ENCODE measurements around the gene SLAIN2.
"Not testable (repeated sequence)": the region's sequence is repeated elsewhere in the genome, so short reads cannot be mapped to it uniquely, and the experiment has no call there.

The SLAIN2 gene

DNA sequence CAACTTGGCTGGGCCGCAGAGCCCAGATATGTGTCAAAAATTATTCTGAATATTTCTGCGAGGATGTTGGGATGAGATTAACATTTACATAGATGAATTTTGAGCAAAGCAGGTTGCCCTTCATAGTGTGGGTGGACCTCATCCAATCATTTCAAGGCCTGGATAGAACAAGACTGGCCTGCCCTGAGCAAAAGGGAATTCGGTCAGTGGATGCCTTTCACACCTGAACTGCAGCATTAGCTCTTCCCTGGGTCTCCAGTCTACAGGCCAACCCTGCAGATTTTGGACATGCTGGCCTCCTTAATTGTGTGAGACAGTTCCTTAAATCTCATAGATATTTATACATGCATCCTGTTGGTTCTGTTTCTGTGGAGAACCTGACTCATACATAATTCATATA, 109.4 kb downstream of the SLAIN2 start:
- no peak overlapping the region for H3K4me3 ChIP-seq (ENCODE audit: low read depth in 1 of 2, low read length in 2 of 2)
- H3K9me3 ChIP-seq (ENCODE audit: control insufficient read depth in 1 of 2, low read length in 2 of 2), result no peaks in the 10 kb centered on the region

DNA sequence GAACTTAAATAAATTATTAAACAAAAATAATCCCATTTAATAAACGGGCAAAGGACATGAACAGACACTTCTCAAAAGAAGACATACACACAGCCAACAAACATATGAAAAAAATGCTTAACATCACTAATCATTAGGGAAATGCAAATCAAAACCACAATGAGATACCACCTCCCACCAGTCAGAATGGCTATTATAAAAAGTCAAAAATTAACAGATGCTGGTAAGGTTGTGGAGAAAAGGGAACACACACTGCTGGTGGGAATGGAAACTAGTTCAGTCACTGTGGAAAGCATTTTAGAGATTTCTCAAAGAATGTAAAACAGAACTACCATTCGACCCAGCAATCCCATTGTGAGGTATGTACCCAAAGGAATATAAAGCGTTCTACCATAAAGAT, 110.3 kb downstream of the SLAIN2 start:
- not testable (repeated sequence) for H3K4me3 ChIP-seq (ENCODE audit: low read depth in 1 of 2, low read length in 2 of 2)

More for the DNA sequence above, 109.4 kb downstream of the SLAIN2 start:
- Histone ChIP-seq H3K27me3 (ENCODE audit: control insufficient read depth in 1 of 2, insufficient read depth in 2 of 2, low read length in 2 of 2) (no peaks in the 10 kb centered on the region), H3K4me1 (ENCODE audit: control insufficient read depth in 1 of 2, insufficient read depth in 2 of 2, low read length in 2 of 2) (no peaks in the 10 kb centered on the region), H3K36me3 (ENCODE audit: control insufficient read depth in 1 of 2, insufficient read depth in 2 of 2, low read length in 2 of 2) (no peaks in the 10 kb centered on the region), H3K9ac (ENCODE audit: low read depth in 1 of 2, low read length in 2 of 2) (no peak overlapping the region), H3K27ac (ENCODE audit: low read depth, low read length) (no peak overlapping the region)

DNA sequence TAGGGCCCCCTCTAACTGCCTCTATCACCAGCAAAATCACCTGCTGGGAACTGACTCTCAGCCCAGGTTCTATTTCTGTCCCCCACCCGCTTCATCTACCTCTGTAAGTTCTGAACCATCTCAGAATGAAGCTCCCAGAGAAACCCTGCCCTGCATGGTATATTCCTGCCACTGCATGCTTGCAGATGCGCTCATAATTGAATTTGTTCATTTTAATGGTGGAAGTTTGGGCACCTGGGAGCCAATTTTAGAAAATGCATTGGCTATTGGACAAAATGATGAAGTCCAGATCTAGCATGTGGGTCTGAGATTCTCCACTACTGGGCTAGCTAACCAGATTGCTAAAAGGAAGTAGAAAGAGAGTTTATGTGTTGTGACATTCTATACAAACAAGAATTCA, 113.3 kb downstream of the SLAIN2 start:
- Histone ChIP-seq H3K4me1 (ENCODE audit: control insufficient read depth in 1 of 2, insufficient read depth in 2 of 2, low read length in 2 of 2) (no peaks in the 10 kb centered on the region), H3K9me3 (ENCODE audit: control insufficient read depth in 1 of 2, low read length in 2 of 2) (no peaks in the 10 kb centered on the region), H3K36me3 (ENCODE audit: control insufficient read depth in 1 of 2, insufficient read depth in 2 of 2, low read length in 2 of 2) (no peaks in the 10 kb centered on the region), H3K27me3 (ENCODE audit: control insufficient read depth in 1 of 2, insufficient read depth in 2 of 2, low read length in 2 of 2) (no peaks in the 10 kb centered on the region), H3K9ac (ENCODE audit: low read depth in 1 of 2, low read length in 2 of 2) (no peak overlapping the region), H3K27ac (ENCODE audit: low read depth, low read length) (no peak overlapping the region), H3K4me3 (ENCODE audit: low read depth in 1 of 2, low read length in 2 of 2) (no peak overlapping the region)

More for the DNA sequence above, 110.3 kb downstream of the SLAIN2 start:
- H3K36me3 ChIP-seq (ENCODE audit: control insufficient read depth in 1 of 2, insufficient read depth in 2 of 2, low read length in 2 of 2); H3K9ac ChIP-seq (ENCODE audit: low read depth in 1 of 2, low read length in 2 of 2); H3K27me3 ChIP-seq (ENCODE audit: control insufficient read depth in 1 of 2, insufficient read depth in 2 of 2, low read length in 2 of 2); H3K27ac ChIP-seq (ENCODE audit: low read depth, low read length); H3K4me1 ChIP-seq (ENCODE audit: control insufficient read depth in 1 of 2, insufficient read depth in 2 of 2, low read length in 2 of 2); H3K9me3 ChIP-seq (ENCODE audit: control insufficient read depth in 1 of 2, low read length in 2 of 2): not testable (repeated sequence)

DNA sequence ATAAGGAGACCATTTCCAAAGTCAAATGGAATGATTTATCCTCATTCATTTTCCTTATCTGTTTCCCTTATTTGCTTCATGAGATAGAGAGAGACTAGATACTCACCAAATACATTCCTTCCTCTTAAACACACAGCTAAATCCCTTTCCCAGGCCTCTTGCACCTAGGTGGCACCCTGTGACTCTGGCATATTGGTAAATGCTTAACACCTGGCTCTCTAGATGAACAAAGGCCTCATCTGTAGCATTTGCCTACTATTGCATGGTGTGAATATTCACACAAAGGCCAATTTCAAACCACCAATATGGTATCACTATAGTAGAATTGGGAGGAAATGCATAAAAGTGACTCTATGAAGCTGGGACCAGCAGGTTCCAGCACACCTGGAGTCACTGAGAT, 119.7 kb downstream of the SLAIN2 start:
- no peaks in the 10 kb centered on the region for H3K9me3 ChIP-seq (ENCODE audit: control insufficient read depth in 1 of 2, low read length in 2 of 2)
- H3K27ac ChIP-seq (ENCODE audit: low read depth, low read length), result no peak overlapping the region
- H3K27me3 ChIP-seq (ENCODE audit: control insufficient read depth in 1 of 2, insufficient read depth in 2 of 2, low read length in 2 of 2), result no peaks in the 10 kb centered on the region
- H3K9ac ChIP-seq (ENCODE audit: low read depth in 1 of 2, low read length in 2 of 2), result no peak overlapping the region
- no peaks in the 10 kb centered on the region for H3K36me3 ChIP-seq (ENCODE audit: control insufficient read depth in 1 of 2, insufficient read depth in 2 of 2, low read length in 2 of 2)
- H3K4me1 ChIP-seq (ENCODE audit: control insufficient read depth in 1 of 2, insufficient read depth in 2 of 2, low read length in 2 of 2), result peaks cover 0 to 5% of the 10 kb centered on the region in 2 donors
- no peak overlapping the region for H3K4me3 ChIP-seq (ENCODE audit: low read depth in 1 of 2, low read length in 2 of 2)

DNA sequence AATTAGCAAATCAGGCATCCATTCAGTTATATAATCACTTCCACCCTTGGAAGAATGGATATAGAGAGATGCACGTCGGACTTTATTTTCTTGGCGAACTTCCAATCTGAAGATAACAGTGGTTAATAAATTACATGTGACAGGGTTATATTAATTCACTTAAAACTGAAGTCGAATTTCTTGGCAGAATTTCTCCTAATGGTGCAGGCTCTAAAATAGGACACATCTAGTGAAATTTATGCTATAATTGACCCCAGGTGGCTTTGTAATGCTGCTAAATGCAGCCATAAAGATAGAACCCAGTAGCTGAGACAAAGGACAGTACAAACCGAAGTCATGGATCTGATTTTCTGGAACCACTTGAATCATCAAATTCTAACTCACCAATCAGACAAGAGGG, 121.0 kb downstream of the SLAIN2 start:
- Histone ChIP-seq H3K9me3 (ENCODE audit: control insufficient read depth in 1 of 2, low read length in 2 of 2) (no peaks in the 10 kb centered on the region), H3K27me3 (ENCODE audit: control insufficient read depth in 1 of 2, insufficient read depth in 2 of 2, low read length in 2 of 2) (no peaks in the 10 kb centered on the region), H3K9ac (ENCODE audit: low read depth in 1 of 2, low read length in 2 of 2) (no peak overlapping the region), H3K4me3 (ENCODE audit: low read depth in 1 of 2, low read length in 2 of 2) (no peak overlapping the region), H3K27ac (ENCODE audit: low read depth, low read length) (no peak overlapping the region), H3K36me3 (ENCODE audit: control insufficient read depth in 1 of 2, insufficient read depth in 2 of 2, low read length in 2 of 2) (no peaks in the 10 kb centered on the region), H3K4me1 (ENCODE audit: control insufficient read depth in 1 of 2, insufficient read depth in 2 of 2, low read length in 2 of 2) (peaks cover 0 to 5% of the 10 kb centered on the region in 2 donors)

DNA sequence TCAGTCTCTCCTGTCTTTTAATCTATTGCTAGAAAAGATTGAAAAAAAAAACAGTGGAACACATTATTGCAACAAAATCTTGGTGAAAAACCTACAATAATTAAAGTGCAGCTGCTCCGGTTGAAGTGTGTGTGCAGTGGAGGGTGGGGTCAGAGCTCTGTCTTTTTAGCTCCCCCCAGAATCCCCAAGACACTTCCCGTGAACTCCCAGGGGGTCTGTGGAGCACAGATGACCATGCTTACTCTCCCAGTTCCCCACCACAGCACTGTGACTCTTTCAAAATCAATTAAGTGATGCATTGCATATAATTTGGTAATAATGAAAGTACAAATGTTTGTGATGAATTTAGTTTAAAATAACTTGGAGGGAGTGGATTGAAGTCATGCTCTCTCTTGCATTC, 126.1 kb downstream of the SLAIN2 start:
- Histone ChIP-seq H3K9ac (ENCODE audit: low read depth in 1 of 2, low read length in 2 of 2) (no peak overlapping the region), H3K36me3 (ENCODE audit: control insufficient read depth in 1 of 2, insufficient read depth in 2 of 2, low read length in 2 of 2) (no peaks in the 10 kb centered on the region), H3K27ac (ENCODE audit: low read depth, low read length) (no peak overlapping the region), H3K4me3 (ENCODE audit: low read depth in 1 of 2, low read length in 2 of 2) (no peak overlapping the region), H3K27me3 (ENCODE audit: control insufficient read depth in 1 of 2, insufficient read depth in 2 of 2, low read length in 2 of 2) (no peaks in the 10 kb centered on the region), H3K4me1 (ENCODE audit: control insufficient read depth in 1 of 2, insufficient read depth in 2 of 2, low read length in 2 of 2) (peaks cover 0 to 4% of the 10 kb centered on the region in 2 donors), H3K9me3 (ENCODE audit: control insufficient read depth in 1 of 2, low read length in 2 of 2) (no peaks in the 10 kb centered on the region)

DNA sequence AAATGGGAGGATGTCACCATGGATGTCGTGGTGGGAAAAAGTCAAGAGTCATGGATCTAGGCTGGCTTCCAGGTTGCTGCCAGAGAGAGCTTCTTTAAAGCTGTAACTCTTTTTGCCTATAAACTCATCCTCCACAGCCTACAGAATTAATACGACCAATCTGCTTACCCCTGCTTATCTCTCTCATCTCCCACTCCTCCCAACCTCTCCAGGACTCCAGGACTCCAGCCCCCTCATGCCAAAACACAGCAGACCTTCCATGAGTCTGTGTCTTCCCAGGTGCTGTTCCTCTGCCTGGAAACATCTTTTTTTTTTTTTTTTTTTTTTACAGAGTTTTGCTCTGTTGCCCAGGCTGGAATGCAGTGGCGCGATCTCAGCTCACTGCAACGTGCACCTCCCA, 126.6 kb downstream of the SLAIN2 start:
- Histone ChIP-seq H3K27me3 (ENCODE audit: control insufficient read depth in 1 of 2, insufficient read depth in 2 of 2, low read length in 2 of 2) (no peaks in the 10 kb centered on the region), H3K9me3 (ENCODE audit: control insufficient read depth in 1 of 2, low read length in 2 of 2) (no peaks in the 10 kb centered on the region), H3K4me3 (ENCODE audit: low read depth in 1 of 2, low read length in 2 of 2) (no peak overlapping the region), H3K27ac (ENCODE audit: low read depth, low read length) (no peak overlapping the region), H3K4me1 (ENCODE audit: control insufficient read depth in 1 of 2, insufficient read depth in 2 of 2, low read length in 2 of 2) (no peaks in the 10 kb centered on the region), H3K36me3 (ENCODE audit: control insufficient read depth in 1 of 2, insufficient read depth in 2 of 2, low read length in 2 of 2) (no peaks in the 10 kb centered on the region), H3K9ac (ENCODE audit: low read depth in 1 of 2, low read length in 2 of 2) (no peak overlapping the region)

DNA sequence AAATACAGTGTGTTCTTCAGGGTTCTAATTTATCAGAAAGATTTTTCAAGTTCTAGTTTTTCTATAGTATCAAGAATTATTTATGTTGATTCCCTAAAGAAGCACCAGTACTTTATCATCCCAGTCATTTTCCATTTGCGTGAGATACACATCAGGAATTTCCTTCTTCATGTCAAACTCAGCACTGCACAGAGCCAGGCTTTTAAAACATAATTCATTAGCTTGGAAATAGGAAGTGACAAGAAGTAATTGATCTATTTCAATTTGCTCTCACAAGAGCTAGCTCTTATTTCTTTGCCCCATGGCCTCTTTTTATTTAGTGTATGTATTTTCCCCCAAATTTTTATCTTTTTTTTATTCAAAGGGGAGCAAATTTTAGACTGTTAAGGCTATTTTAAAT, 128.8 kb downstream of the SLAIN2 start:
- H3K27me3 ChIP-seq (ENCODE audit: control insufficient read depth in 1 of 2, insufficient read depth in 2 of 2, low read length in 2 of 2), result no peaks in the 10 kb centered on the region
- no peaks in the 10 kb centered on the region for H3K9me3 ChIP-seq (ENCODE audit: control insufficient read depth in 1 of 2, low read length in 2 of 2)
- H3K9ac ChIP-seq (ENCODE audit: low read depth in 1 of 2, low read length in 2 of 2), result no peak overlapping the region
- H3K27ac ChIP-seq (ENCODE audit: low read depth, low read length), result no peak overlapping the region
- no peaks in the 10 kb centered on the region for H3K36me3 ChIP-seq (ENCODE audit: control insufficient read depth in 1 of 2, insufficient read depth in 2 of 2, low read length in 2 of 2)
- H3K4me3 ChIP-seq (ENCODE audit: low read depth in 1 of 2, low read length in 2 of 2), result no peak overlapping the region
- H3K4me1 ChIP-seq (ENCODE audit: control insufficient read depth in 1 of 2, insufficient read depth in 2 of 2, low read length in 2 of 2), result no peaks in the 10 kb centered on the region

DNA sequence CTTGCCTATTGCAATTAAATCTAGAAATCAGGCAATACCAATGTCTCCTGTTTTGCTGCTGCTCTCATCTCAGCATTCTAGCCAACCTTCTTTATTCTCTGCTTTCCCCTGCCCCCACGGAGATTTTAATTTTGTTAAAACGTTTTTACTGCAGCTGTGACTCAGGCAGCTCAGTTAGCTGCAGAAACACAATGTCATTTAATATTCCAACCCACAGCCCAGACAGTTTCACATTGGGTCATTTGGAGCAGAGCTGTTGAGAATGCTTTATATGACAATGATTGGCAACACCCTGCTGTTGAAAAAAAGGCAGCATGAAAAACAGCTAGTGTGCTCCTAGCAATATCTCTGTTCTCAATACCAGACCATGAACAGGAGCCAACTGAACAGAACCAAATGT, 129.2 kb downstream of the SLAIN2 start:
- Histone ChIP-seq H3K9ac (ENCODE audit: low read depth in 1 of 2, low read length in 2 of 2) (no peak overlapping the region), H3K27ac (ENCODE audit: low read depth, low read length) (no peak overlapping the region), H3K9me3 (ENCODE audit: control insufficient read depth in 1 of 2, low read length in 2 of 2) (no peaks in the 10 kb centered on the region), H3K36me3 (ENCODE audit: control insufficient read depth in 1 of 2, insufficient read depth in 2 of 2, low read length in 2 of 2) (no peaks in the 10 kb centered on the region), H3K4me1 (ENCODE audit: control insufficient read depth in 1 of 2, insufficient read depth in 2 of 2, low read length in 2 of 2) (no peaks in the 10 kb centered on the region), H3K4me3 (ENCODE audit: low read depth in 1 of 2, low read length in 2 of 2) (no peak overlapping the region), H3K27me3 (ENCODE audit: control insufficient read depth in 1 of 2, insufficient read depth in 2 of 2, low read length in 2 of 2) (no peaks in the 10 kb centered on the region)

DNA sequence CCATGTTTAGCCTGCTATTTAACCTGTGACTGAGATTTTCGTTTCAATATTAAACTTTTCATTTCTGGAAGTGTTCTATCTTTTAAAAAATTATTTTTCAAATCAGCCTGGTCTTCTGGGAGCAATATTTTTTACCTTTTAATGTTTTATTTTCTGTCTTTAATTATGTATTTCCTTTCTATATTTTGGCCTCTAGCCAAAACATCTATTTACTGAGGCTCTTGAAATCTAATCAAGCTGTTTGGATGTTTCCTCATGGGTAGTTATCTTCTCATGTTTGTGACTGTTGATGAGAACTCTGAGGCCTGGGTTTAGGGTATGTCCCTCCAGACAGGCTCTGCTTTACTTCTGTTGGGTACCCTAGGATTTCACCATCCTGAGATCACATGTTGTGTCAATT, 131.5 kb downstream of the SLAIN2 start:
- Histone ChIP-seq H3K27ac (ENCODE audit: low read depth, low read length) (no peak overlapping the region), H3K27me3 (ENCODE audit: control insufficient read depth in 1 of 2, insufficient read depth in 2 of 2, low read length in 2 of 2) (no peaks in the 10 kb centered on the region), H3K36me3 (ENCODE audit: control insufficient read depth in 1 of 2, insufficient read depth in 2 of 2, low read length in 2 of 2) (no peaks in the 10 kb centered on the region), H3K4me3 (ENCODE audit: low read depth in 1 of 2, low read length in 2 of 2) (no peak overlapping the region), H3K4me1 (ENCODE audit: control insufficient read depth in 1 of 2, insufficient read depth in 2 of 2, low read length in 2 of 2) (no peaks in the 10 kb centered on the region), H3K9me3 (ENCODE audit: control insufficient read depth in 1 of 2, low read length in 2 of 2) (no peaks in the 10 kb centered on the region), H3K9ac (ENCODE audit: low read depth in 1 of 2, low read length in 2 of 2) (no peak overlapping the region)

DNA sequence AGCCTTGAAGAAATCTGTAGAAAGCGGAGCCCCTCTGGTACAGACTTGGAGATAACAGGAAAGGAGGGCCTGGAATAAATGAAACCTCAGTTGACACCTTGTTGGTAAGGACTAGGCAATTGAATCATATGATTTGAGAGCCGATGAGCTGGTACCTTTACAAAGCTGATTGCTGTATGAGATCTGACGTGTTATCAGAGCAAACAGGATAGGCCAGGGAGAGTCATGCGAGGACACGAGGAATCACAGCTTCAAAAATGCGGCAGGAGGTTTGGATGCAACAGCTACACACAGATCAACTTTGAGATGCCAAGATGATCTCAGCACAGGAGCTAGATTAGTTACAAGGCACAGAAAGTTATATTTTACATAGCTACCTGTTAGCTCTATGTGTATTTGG, 134.4 kb downstream of the SLAIN2 start:
- H3K9me3 ChIP-seq (ENCODE audit: control insufficient read depth in 1 of 2, low read length in 2 of 2), result no peaks in the 10 kb centered on the region
- H3K27me3 ChIP-seq (ENCODE audit: control insufficient read depth in 1 of 2, insufficient read depth in 2 of 2, low read length in 2 of 2), result peaks cover 2 to 3% of the 10 kb centered on the region in 2 donors
- no peak overlapping the region for H3K9ac ChIP-seq (ENCODE audit: low read depth in 1 of 2, low read length in 2 of 2)
- H3K27ac ChIP-seq (ENCODE audit: low read depth, low read length), result no peak overlapping the region
- no peak overlapping the region for H3K4me3 ChIP-seq (ENCODE audit: low read depth in 1 of 2, low read length in 2 of 2)
- H3K36me3 ChIP-seq (ENCODE audit: control insufficient read depth in 1 of 2, insufficient read depth in 2 of 2, low read length in 2 of 2), result no peaks in the 10 kb centered on the region
- H3K4me1 ChIP-seq (ENCODE audit: control insufficient read depth in 1 of 2, insufficient read depth in 2 of 2, low read length in 2 of 2), result no peaks in the 10 kb centered on the region

Measured in duodenal mucosa (tissue), 2 donors.